IPS-15b (cell line): ENCODE data around the gene GALT.

Source experiments
- H3K27me3 ChIP-seq: one replicate; pipeline ENCODE4 v1.6.1; 2013; ENCODE audit warnings: low read length; ENCODE audit not compliant: control insufficient read depth, insufficient read depth
- H3K36me3 ChIP-seq: one replicate; pipeline ENCODE4 v1.6.1; 2013; ENCODE audit warnings: low read length; ENCODE audit not compliant: control insufficient read depth, insufficient read depth
- H3K4me1 ChIP-seq: one replicate; pipeline ENCODE4 v1.6.1; 2013; ENCODE audit warnings: mild to moderate bottlenecking, low read length; ENCODE audit not compliant: control insufficient read depth, insufficient read depth
- H3K4me3 ChIP-seq: one replicate; pipeline ENCODE4 v1.5.1; 2013; ENCODE audit warnings: low read depth, low read length
- H3K9ac ChIP-seq: one replicate; pipeline ENCODE4 v1.6.1; 2013; ENCODE audit warnings: low read depth, mild to moderate bottlenecking, low read length
- H3K9me3 ChIP-seq: one replicate; pipeline ENCODE4 v1.6.1; 2013; ENCODE audit warnings: mild to moderate bottlenecking, low read length; ENCODE audit not compliant: control insufficient read depth, insufficient read depth

GALT gene

GRCh38 chr9:34675048-34675714 lies 28.7 kb downstream of the GALT start:
- Histone ChIP-seq H3K36me3 (no peaks in the 10 kb centered on the region), H3K4me1 (no peaks in the 10 kb centered on the region), H3K9me3 (no peaks in the 10 kb centered on the region), H3K27me3 (no peaks in the 10 kb centered on the region), H3K4me3 (no peak overlapping the region), H3K9ac (no peak overlapping the region)

DNA sequence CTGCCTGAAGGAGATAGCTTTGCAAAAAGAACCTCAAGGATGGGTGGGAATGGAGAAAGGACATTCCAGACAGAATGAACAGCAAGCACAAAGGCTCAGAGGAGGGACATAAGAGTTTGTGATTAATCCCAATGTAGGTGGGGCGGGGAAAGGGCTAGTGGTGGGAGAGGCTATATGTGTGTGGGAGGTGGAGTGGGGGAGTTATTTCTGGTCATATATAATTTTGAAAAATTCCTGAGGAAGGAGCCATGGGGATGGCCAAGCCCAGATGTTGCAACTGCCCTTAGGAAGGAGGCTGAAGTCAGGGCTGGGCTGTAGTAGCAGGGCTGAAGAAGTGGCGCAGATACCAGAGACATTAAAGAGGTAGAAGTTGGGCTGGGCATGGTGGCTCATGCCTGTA lies 29.4 kb downstream of the GALT start:
- Histone ChIP-seq H3K36me3 (no peaks in the 10 kb centered on the region), H3K9ac (no peak overlapping the region), H3K4me3 (no peak overlapping the region), H3K27me3 (no peaks in the 10 kb centered on the region), H3K9me3 (no peaks in the 10 kb centered on the region), H3K4me1 (no peaks in the 10 kb centered on the region)

DNA sequence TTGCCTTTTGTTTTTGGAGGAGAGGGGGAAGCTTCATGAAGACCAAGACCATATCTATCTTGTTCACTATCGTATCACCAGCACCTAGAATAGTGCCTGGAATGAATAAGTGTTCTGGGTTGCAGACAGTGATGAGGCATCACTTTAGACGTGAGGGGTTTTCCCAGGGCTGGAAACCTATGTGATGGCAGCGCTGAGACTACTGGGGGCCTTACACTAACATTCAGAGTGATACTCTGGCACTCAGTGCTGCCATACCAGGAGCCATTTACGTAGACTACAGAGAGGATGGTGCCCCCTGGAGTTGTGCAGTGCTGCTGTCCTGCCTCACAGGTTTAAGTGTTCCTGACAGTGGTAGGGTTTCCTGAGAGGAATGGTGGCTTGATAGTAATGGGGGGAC lies 37.7 kb downstream of the GALT start:
- no peaks in the 10 kb centered on the region for H3K9me3 ChIP-seq
- no peak overlapping the region for H3K4me3 ChIP-seq
- no peak overlapping the region for H3K9ac ChIP-seq
- peaks cover 2% of the 10 kb centered on the region for H3K27me3 ChIP-seq
- no peaks in the 10 kb centered on the region for H3K4me1 ChIP-seq
- H3K36me3 ChIP-seq = no peaks in the 10 kb centered on the region

DNA sequence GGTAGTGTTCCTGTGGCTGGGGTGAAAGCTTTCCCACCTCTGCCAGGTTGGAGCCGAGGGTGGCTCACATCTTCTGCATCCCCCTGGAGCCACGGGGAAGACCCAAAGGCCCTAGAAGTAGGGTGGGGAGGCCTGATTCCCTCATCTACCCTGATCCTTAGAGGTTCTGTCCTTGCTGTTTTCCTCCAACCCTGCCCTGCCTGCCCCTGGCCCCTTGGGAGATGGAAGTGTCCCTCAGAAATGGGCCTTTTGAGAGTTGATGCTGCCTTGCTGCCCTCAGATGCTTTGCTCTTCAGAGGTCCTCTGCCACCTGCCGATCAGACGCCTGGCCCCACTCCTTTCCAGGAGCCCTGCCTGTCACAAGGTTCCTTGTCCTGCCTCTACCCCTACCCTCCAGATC lies 38.3 kb downstream of the GALT start:
- Histone ChIP-seq H3K9me3 (no peaks in the 10 kb centered on the region), H3K36me3 (no peaks in the 10 kb centered on the region), H3K4me3 (no peak overlapping the region), H3K4me1 (no peaks in the 10 kb centered on the region), H3K9ac (no peak overlapping the region), H3K27me3 (peaks cover 2% of the 10 kb centered on the region)

DNA sequence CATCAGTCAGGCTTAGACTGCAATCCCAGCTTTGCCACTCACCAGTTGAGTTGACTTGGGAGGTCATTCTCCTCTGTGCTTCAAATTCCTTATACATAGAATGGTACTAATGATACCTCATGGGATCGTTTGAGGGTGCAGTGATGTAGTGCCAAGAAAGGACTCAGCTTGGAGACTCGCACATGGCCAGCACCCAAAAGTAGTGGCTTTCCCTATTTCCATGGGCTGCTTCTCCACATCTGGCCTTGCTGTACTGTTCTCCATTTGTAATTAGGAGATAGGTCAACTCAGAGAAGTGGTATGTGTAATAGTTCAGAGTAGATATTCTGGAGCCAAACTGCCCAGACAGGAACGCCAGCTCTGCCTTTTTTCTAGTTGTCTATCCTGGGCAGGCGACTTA lies 39.1 kb downstream of the GALT start:
- Histone ChIP-seq H3K4me1 (no peaks in the 10 kb centered on the region), H3K9me3 (no peaks in the 10 kb centered on the region), H3K27me3 (peaks cover 2% of the 10 kb centered on the region), H3K9ac (no peak overlapping the region), H3K4me3 (no peak overlapping the region), H3K36me3 (no peaks in the 10 kb centered on the region)

- Histone ChIP-seq H3K36me3 (no peaks in the 10 kb centered on the region), H3K4me1 (no peaks in the 10 kb centered on the region), H3K9ac (no peak overlapping the region), H3K27me3 (peaks cover 2% of the 10 kb centered on the region), H3K9me3 (no peaks in the 10 kb centered on the region), H3K4me3 (no peak overlapping the region)
These were observed 39.8 kb downstream of the GALT start for GRCh38 chr9:34686231-34686630.

GRCh38 chr9:34686732-34687131 lies 40.3 kb downstream of the GALT start:
- Histone ChIP-seq H3K9ac (no peak overlapping the region), H3K4me1 (no peaks in the 10 kb centered on the region), H3K9me3 (no peaks in the 10 kb centered on the region), H3K36me3 (no peaks in the 10 kb centered on the region), H3K4me3 (no peak overlapping the region), H3K27me3 (peaks cover 2% of the 10 kb centered on the region)

- no peaks in the 10 kb centered on the region for H3K4me1 ChIP-seq
- H3K4me3 ChIP-seq = no peak overlapping the region
- no peak overlapping the region for H3K9ac ChIP-seq
These were observed 41.0 kb downstream of the GALT start for GRCh38 chr9:34687276-34688030.

GRCh38 chr9:34688329-34689115 lies 42.0 kb downstream of the GALT start:
- Histone ChIP-seq H3K36me3 (no peaks in the 10 kb centered on the region), H3K4me3 (no peak overlapping the region), H3K4me1 (no peaks in the 10 kb centered on the region), H3K27me3 (peaks cover 2% of the 10 kb centered on the region), H3K9ac (no peak overlapping the region), H3K9me3 (no peaks in the 10 kb centered on the region)

More at GRCh38 chr9:34687276-34688030, 41.0 kb downstream of the GALT start:
- no peaks in the 10 kb centered on the region for H3K36me3 ChIP-seq
- no peaks in the 10 kb centered on the region for H3K9me3 ChIP-seq
- peaks cover 2% of the 10 kb centered on the region for H3K27me3 ChIP-seq

DNA sequence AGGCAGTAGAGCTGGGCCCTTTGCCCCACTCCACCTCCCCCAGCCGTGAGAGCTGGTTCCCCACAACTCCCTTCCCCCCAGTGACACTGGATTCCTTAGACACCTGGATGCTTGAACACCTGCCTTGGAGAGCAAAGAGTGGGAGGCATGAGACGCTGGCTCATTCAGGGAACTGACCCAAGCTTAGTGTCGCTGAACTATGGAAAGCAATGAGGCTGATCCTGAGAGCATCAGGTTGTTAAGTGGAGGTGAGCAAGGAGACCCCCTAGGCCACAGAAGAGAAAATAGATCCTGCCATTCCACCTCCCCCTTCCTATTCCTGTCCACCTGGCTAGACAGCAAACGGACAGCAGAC lies 42.6 kb downstream of the GALT start:
- Histone ChIP-seq H3K4me3 (no peak overlapping the region), H3K9ac (no peak overlapping the region), H3K9me3 (no peaks in the 10 kb centered on the region), H3K36me3 (no peaks in the 10 kb centered on the region), H3K4me1 (no peaks in the 10 kb centered on the region), H3K27me3 (peaks cover 2% of the 10 kb centered on the region)

- Histone ChIP-seq H3K36me3 (no peaks in the 10 kb centered on the region), H3K9ac (no peak overlapping the region), H3K9me3 (no peaks in the 10 kb centered on the region), H3K4me3 (no peak overlapping the region), H3K4me1 (no peaks in the 10 kb centered on the region), H3K27me3 (peaks cover under 1% of the 10 kb centered on the region)
These were observed 43.0 kb downstream of the GALT start for GRCh38 chr9:34689512-34689911.
